ENCODE results near the gene SRSF10.
"Not testable (repeated sequence)": the region's sequence is repeated elsewhere in the genome, so short reads cannot be mapped to it uniquely, and the experiment has no call there.

Gene SRSF10

DNA sequence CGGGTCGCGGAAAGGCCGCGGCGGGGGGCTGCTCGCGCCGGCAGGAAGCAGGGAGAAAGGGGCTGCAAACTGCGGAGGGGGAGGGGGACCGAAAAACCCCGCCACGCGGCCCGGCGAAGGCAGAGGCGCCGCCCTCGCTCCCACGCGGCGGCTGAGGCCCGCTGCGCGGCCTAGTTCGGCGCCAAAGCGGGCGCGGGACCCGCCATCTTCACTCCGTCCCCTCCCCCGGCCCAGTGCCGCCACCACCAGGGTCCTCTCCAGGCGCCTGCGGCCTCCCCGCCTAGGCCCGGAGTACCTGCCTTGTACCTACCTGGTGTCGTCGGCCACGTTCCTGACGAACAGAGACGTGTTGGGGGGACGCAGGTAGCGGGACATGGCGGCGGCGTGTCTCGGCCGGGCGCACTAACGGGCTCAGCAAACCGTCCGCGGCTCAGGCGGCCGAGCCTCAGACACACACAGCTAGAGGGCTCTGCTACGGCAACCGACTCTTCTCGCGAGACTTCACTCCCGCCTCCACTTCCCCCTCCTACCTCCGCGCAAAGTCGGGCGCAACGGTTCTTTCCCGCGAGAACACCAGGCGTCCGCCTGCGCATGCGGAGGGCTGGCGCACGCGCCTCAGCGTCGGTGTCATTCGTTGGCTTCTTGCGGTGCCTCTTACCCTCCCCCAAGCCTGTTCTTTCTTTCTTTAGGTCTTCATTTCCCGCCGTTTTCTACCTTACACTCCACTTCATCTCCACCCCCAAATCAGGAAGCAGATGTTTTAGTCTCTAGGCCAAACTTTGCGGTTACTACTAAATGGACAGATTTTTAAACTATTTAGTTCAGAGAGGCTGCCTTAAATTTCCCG, at the start of gene SRSF10:
TSS of gene SRSF10 (minus strand) at position 447 of the 847 bp plus-strand sequence. CDS start at position 375, 72 bp downstream.
- peak; percentile 92 for DNase-seq (ENCODE audit: insufficient read length, low spot score)
- peak; percentile 46 for FAIRE-seq

GRCh38 chr1:24027838-24028468, 47.8 kb upstream of the SRSF10 start:
- FAIRE-seq (no peak), DNase-seq (ENCODE audit: insufficient read length, low spot score) (peak; percentile 41)

GRCh38 chr1:24022581-24023361, 42.6 kb upstream of the SRSF10 start:
- FAIRE-seq = peak; percentile 31

DNA sequence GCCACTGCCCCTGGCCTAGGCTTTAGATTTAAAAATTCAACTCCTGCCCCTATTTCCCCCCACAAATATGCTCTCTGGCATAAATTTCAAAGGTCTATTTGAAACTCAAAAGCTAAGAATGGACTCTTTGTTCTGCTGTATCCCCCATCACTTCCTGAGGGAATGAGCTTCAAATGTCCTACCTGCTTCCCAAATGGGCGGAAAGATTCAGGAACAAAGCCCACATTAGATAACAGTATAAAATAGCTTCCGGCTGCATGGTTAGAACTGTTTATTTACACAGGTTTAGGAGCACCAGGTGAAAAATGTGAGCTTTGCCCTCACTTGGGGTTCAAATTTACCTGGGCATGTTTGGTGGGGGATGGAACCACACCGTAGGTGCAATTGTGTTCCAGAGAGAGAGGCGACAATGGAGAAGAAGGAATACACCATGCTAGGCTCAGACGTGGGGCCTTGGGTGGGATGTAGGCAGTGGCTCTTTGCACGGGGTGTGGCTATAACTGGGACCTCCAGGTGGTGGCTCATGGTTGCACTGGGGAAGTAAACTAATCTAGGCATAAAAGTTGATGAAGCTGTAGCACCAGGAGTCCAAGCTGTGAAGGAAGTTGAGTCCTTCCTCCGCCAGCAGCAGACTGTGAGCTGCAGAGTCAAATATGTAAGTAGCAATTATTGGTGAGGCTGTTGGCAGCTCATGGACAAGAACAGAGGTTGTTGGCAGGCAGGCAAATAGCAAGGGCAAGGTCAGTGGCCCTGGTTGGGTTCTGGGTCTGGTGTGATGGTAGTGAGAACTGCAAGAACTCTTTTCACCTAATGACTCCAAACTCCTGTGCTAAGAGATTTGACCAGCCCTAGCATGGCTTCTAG, 41.5 kb upstream of the SRSF10 start:
- DNase-seq (ENCODE audit: insufficient read length, low spot score) (no peak), FAIRE-seq (no peak)

More at GRCh38 chr1:24022581-24023361, 42.6 kb upstream of the SRSF10 start:
- peak; percentile 88 for DNase-seq (ENCODE audit: insufficient read length, low spot score)

DNA sequence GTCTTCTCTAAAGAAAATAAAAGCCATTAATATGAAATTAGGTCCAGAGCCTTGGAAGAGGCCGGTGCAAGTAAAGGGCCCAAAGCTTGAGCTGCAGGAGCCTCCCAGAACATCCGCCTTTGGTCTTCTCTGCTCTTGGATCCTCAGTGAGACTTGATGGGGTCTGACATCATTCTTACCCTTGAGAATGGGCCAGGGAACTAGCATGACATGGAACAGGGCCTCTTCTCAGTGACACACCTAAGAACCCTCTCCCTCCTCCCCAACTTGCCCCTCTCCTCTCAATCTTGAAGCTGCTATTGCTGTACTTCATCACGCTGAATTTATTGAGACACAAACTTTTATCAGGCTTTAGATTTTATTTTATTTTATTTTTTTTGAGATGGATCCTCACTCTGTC, 40.3 kb upstream of the SRSF10 start:
- FAIRE-seq = no peak
- DNase-seq (ENCODE audit: insufficient read length, low spot score) = no peak

DNA sequence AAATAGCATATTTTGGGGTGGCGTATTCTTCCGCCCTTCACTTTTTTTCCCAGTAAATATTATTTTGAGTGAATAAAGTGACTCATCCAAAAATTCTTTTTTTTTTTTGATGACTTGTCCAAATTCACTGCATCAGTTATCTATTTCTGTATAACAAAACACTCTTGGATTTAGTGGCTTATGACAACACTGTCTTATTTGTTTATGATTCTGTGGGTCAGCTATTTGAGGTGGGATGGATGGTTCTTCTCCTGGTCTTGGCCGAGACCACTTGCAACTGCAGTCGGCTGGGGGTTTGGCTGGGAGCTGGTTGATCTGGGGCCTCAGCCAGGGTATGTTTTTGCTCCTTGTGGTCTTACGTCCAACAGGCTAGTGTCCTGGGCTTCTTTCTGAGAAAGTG, 39.9 kb upstream of the SRSF10 start:
- no peak for FAIRE-seq
- DNase-seq (ENCODE audit: insufficient read length, low spot score) = no peak

DNA sequence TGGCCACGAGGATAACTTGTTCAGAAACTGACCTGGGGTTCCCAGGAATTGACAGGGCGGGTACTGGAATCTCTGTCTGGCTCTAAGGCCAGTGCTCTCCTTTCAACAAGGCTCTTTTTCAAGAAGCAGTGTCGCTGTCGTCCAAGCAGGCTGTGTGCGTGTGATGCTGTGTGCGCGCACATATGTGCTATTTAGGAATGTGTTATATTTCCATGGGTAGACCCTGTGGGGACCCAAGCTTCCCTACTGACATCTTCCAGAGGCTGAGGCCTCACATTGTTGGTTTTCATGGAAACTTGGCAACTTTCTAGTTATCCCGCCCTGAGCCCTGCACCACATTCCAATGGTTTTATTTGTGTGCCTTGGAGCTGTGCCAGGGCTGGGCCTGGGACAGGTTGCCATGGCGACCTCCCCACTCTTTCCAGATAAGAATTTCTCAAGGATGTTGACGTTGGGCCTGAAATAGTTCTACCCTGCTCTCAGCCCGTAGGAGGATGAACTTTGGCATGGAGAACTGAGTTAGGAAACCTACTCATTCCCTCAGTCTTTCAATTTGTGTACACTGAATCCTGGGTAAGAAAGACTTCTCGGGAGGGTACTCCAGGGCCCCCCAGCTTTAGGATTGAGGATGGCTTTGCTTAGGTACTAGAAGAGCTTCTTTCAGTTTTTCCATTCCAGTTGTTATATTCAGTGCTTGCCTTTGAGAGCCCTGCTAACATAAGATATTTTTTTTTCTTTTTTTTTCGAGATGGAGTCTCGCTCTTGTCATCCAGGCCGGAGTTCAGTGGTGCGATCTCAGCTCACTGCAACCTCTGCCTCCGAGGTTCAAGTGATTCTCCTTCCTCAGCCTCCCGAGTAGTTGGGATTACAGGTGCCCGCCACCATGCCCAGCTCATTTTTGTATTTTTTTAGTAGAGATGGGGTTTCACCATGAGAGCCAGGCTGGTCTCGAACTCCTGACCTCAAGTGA, 38.8 kb upstream of the SRSF10 start:
- peak; percentile 83 for DNase-seq (ENCODE audit: insufficient read length, low spot score)
- FAIRE-seq = no peak

GRCh38 chr1:24015221-24016210, 35.4 kb upstream of the SRSF10 start:
- FAIRE-seq (no peak), DNase-seq (ENCODE audit: insufficient read length, low spot score) (no peak)

- not testable (repeated sequence) for FAIRE-seq; DNase-seq (ENCODE audit: insufficient read length, low spot score)
These were observed 32.8 kb upstream of the SRSF10 start for GRCh38 chr1:24012878-24013277.

DNA sequence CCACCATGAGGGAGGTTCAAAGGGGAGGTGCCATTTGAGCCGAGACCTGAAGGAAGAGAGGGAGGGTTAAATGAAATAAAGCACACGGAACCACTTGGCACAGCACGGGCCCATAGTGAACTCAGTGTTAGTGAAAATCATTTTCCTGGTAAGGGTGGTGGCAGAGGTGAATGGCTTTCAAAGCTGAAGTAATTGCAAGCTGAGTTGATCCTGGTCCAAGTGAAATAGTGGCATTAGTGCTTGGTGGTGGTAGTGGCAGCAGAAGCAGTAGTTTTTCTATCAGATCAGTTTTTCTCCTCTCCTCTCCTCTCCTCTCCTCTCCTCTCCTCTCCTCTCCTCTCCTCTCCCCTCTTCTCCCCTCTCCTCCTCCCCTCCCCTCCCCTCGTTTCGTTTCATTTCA, 30.5 kb upstream of the SRSF10 start:
- no peak for FAIRE-seq
- no peak for DNase-seq (ENCODE audit: insufficient read length, low spot score)

GRCh38 chr1:24009406-24009805, 29.3 kb upstream of the SRSF10 start:
- FAIRE-seq (no peak), DNase-seq (ENCODE audit: insufficient read length, low spot score) (peak; percentile 77)

- FAIRE-seq; DNase-seq (ENCODE audit: insufficient read length, low spot score): not testable (repeated sequence)
These were observed 28.6 kb upstream of the SRSF10 start for GRCh38 chr1:24008574-24009184.

DNA sequence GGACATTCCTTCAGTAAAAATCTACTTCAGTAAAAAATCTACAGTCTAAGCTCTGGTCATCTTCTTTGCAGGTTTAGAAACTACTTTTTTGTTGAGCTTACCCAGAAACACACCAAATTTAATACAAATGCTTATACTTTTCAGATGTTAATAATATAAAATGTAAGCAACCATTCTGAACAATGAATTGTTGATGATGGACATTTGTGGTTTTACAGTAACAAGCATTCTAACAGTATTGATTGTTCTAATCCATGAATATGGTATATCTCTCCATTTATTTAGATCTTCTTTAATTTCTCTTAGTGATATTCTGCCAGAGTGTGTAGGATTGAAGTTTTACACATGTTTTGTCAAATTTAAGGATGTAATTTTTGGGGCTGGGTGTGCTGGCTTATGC, 27.0 kb upstream of the SRSF10 start:
- DNase-seq (ENCODE audit: insufficient read length, low spot score) (no peak), FAIRE-seq (no peak)

- DNase-seq (ENCODE audit: insufficient read length, low spot score) (no peak), FAIRE-seq (no peak)
These were observed 25.0 kb upstream of the SRSF10 start for GRCh38 chr1:24005163-24005562.

GRCh38 chr1:24004132-24004531, 24.0 kb upstream of the SRSF10 start:
- FAIRE-seq = no peak
- no peak for DNase-seq (ENCODE audit: insufficient read length, low spot score)

GRCh38 chr1:24003331-24003972, 23.3 kb upstream of the SRSF10 start:
- FAIRE-seq (no peak), DNase-seq (ENCODE audit: insufficient read length, low spot score) (peak; percentile 62)

DNA sequence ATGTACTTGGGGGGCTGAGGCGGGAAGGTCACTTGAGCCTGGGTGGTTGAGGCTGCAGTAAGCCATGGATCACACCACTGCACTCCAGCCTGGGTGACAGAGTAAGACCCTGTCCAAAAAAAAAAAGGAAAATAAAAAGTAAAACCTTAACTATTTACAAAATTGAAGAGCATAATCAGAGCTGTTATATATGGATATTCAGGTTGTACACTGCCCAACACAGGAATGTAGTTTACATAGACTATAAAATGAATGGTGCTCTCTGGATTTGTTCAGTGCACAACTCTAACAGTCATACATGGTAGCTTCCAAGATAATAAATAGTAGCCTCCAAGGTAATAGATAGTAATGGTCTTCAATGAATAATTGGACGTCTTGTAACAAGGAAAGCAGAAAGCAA, 22.6 kb upstream of the SRSF10 start:
- no peak for FAIRE-seq
- no peak for DNase-seq (ENCODE audit: insufficient read length, low spot score)

Data from HTR-8/SVneo (cell line).